Activated CD8-positive, alpha-beta memory T cell treated with anti-CD3 and anti-CD28 coated beads, Interleukin-2, amount 10 ng/mL, durations not matched to agents 7 days and 5 days (primary cell): ENCODE results near the gene PCDHB8. TPM values are rescaled to one million over a fixed set of nuclear protein-coding genes. Genes with fewer than 3 reads are reported as not detected.
"Not testable (repeated sequence)": the region's sequence is repeated elsewhere in the genome, so short reads cannot be mapped to it uniquely, and the experiment has no call there.

Source experiments
- ATAC-seq: fragments of 150-1000 bp; cut with Tn5 transposase; one replicate; pipeline ENCODE4 v1.10.0; 2021; ENCODE audit warnings: moderate library complexity
- CTCF ChIA-PET: fragments of 350-600 bp; sonication (Branson Sonifier 250); formaldehyde crosslinking; loops from one replicate; lab custom pipeline; 2021; ENCODE audit warnings: antibody characterized with exemption; lab: Charles Lee
- DNase-seq: peaks from one replicate; pipeline ENCODE4 v3.0.0-alpha.2; 2020
- H3K27ac Mint-ChIP-seq: one replicate; pipeline ENCODE4 v1.8.0; 2021; ENCODE audit warnings: mild to moderate bottlenecking, mixed read lengths
- H3K27me3 Mint-ChIP-seq: one replicate; pipeline ENCODE4 v1.8.0; 2021; ENCODE audit warnings: mixed read lengths
- H3K36me3 Mint-ChIP-seq: one replicate; pipeline ENCODE4 v1.8.0; 2021; ENCODE audit warnings: mild to moderate bottlenecking, mixed read lengths
- H3K4me1 Mint-ChIP-seq: one replicate; pipeline ENCODE4 v1.8.0; 2021; ENCODE audit warnings: mixed read lengths
- H3K4me3 Mint-ChIP-seq: one replicate; pipeline ENCODE4 v1.8.0; 2021; ENCODE audit warnings: mild to moderate bottlenecking, moderate library complexity, mixed read lengths
- H3K9me3 Mint-ChIP-seq: one replicate; pipeline ENCODE4 v1.8.0; 2022; ENCODE audit warnings: low read depth, mixed read lengths
- total RNA-seq, 2 experiments: library from RNA; stranded (reverse); gene quantifications; one replicate each; pipeline ENCODE4 v1.2.3, GENCODE V29; 2021

Gene PCDHB8
- not detected for total RNA-seq

DNA sequence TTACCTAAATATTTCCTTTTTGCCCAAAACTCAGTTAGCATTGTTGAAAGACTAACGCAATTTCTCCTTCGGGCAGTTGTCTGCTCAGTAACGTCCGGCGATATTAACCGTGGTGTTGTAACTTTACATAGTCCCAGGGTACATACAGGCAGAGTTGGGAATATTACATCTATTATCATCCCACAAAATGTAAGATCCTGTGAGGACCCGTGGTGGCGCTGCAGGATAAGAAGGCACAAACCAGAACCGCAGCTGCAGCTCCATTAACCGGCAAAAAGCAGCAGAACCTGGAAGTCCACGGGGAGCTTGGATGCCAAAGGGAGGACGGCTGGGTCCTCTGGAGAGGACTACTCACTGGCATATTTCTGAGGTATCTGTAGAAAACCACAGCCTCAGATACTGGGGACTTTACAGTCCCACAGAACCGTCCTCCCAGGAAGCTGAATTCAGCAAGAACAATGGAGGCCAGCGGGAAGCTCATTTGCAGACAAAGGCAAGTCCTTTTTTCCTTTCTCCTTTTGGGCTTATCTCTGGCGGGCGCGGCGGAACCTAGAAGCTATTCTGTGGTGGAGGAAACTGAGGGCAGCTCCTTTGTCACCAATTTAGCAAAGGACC lies at the start of gene PCDHB8:
PCDHB8 (plus strand) TSS at position 214 of the 615 bp plus-strand sequence; CDS start at position 459, 245 bp downstream.
- CTCF ChIA-PET = interaction anchor here (0.8 to 1.1 kb wide), 3 partner anchors 189 to 336 kb away, joined by 3 read pairs; no protein-coding TSS in a partner anchor
- H3K27me3 Mint-ChIP-seq = peaks cover 11% of the 10 kb centered on the region
- not testable (repeated sequence) for H3K4me1 Mint-ChIP-seq, H3K4me3 Mint-ChIP-seq, ATAC-seq, H3K36me3 Mint-ChIP-seq, H3K9me3 Mint-ChIP-seq, H3K27ac Mint-ChIP-seq, DNase-seq

DNA sequence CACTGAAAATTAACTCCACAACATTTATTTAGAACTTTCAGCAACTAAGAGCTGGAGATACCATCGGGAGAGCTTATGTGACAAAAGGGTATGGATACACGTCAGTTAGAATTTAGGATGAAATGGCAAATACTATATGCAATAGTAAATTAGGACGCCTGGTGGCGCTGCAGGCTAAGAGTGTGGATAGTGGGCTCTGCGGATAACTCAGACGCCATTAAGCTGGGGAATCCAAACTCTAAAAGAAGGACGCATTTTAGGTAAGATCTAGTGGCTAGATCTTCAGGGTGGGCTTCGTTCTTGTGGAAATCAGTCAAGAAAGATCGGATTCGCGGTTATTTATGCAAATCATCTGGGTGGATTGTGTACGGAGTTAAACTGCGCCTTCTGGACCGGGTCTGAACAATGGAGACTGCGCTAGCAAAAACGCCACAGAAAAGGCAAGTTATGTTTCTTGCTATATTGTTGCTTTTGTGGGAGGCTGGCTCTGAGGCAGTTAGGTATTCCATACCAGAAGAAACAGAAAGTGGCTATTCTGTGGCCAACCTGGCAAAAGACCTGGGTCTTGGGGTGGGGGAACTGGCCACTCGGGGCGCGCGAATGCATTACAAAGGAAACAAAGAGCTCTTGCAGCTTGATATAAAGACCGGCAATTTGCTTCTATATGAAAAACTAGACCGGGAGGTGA lies 42.4 kb upstream of the PCDHB8 start, which contains the start of gene PCDHB5:
PCDHB5 (plus strand) TSS at position 177 of the 688 bp plus-strand sequence; CDS start at position 406, 229 bp downstream.
- peaks cover 11% of the 10 kb centered on the region for H3K9me3 Mint-ChIP-seq
- peaks cover 2% of the 10 kb centered on the region for H3K4me1 Mint-ChIP-seq
- H3K27me3 Mint-ChIP-seq = no peaks in the 10 kb centered on the region
- H3K27ac Mint-ChIP-seq = no peak within 1 kb of the TSS
- DNase-seq = no peak
- no peak for ATAC-seq
- H3K4me3 Mint-ChIP-seq = no peak within 1 kb of the TSS
- peaks cover 4% of the 10 kb centered on the region for H3K36me3 Mint-ChIP-seq
- CTCF ChIA-PET = no interaction called here

DNA sequence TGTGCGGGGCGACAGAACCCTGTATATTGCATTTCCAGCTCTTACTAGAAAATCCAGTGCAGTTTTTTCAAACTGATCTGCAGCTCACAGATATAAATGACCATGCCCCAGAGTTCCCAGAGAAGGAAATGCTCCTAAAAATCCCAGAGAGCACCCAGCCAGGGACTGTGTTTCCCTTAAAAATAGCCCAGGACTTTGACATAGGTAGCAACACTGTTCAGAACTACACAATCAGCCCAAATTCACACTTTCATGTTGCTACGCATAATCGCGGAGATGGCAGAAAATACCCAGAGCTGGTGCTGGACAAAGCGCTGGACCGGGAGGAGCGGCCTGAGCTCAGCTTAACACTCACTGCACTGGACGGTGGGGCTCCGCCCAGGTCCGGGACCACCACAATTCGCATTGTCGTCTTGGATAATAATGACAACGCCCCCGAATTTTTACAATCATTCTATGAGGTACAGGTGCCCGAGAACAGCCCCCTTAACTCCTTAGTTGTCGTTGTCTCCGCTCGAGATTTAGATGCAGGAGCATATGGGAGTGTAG lies 41.8 kb upstream of the PCDHB8 start:
- Mint-ChIP-seq H3K27ac (no peak overlapping the region), H3K27me3 (no peaks in the 10 kb centered on the region), H3K4me3 (no peak overlapping the region), H3K36me3 (peaks cover 4% of the 10 kb centered on the region), H3K9me3 (peaks cover 11% of the 10 kb centered on the region), H3K4me1 (peaks cover 2% of the 10 kb centered on the region)
- DNase-seq (no peak), ATAC-seq (no peak)
- CTCF ChIA-PET = no interaction called here

- DNase-seq, H3K4me3 Mint-ChIP-seq, H3K27me3 Mint-ChIP-seq, H3K27ac Mint-ChIP-seq, H3K36me3 Mint-ChIP-seq, CTCF ChIA-PET, H3K4me1 Mint-ChIP-seq, H3K9me3 Mint-ChIP-seq, ATAC-seq: not testable (repeated sequence)
These were observed 40.2 kb upstream of the PCDHB8 start for GRCh38 chr5:141137346-141137745.

GRCh38 chr5:141149812-141150211 lies 27.8 kb upstream of the PCDHB8 start, which contains the start of gene PCDHB6:
Gene PCDHB6 (plus strand): TSS chr5:141150057. CDS start chr5:141150258, 201 bp downstream.
- CTCF ChIA-PET = no interaction called here
- DNase-seq = no peak
- H3K4me3 Mint-ChIP-seq = no peak within 1 kb of the TSS

GRCh38 chr5:141150224-141150992 lies 27.2 kb upstream of the PCDHB8 start:
- Mint-ChIP-seq H3K27ac (no peak overlapping the region), H3K4me3 (no peak overlapping the region), H3K9me3 (peaks cover 8% of the 10 kb centered on the region), H3K4me1 (no peaks in the 10 kb centered on the region), H3K27me3 (no peaks in the 10 kb centered on the region), H3K36me3 (peaks cover 6% of the 10 kb centered on the region)
- ATAC-seq (no peak), DNase-seq (no peak)
- CTCF ChIA-PET = no interaction called here

More at GRCh38 chr5:141149812-141150211, 27.8 kb upstream of the PCDHB8 start, which contains the start of gene PCDHB6:
- peaks cover 6% of the 10 kb centered on the region for H3K36me3 Mint-ChIP-seq
- H3K27me3 Mint-ChIP-seq = no peaks in the 10 kb centered on the region
- peaks cover 8% of the 10 kb centered on the region for H3K9me3 Mint-ChIP-seq
- H3K4me1 Mint-ChIP-seq = no peaks in the 10 kb centered on the region
- ATAC-seq = no peak
- H3K27ac Mint-ChIP-seq = no peak within 1 kb of the TSS

- no peak for ATAC-seq
These were observed 26.6 kb upstream of the PCDHB8 start for GRCh38 chr5:141150993-141151325.

GRCh38 chr5:141151632-141152031 lies 26.0 kb upstream of the PCDHB8 start:
- H3K27me3 Mint-ChIP-seq, H3K27ac Mint-ChIP-seq, ATAC-seq, H3K9me3 Mint-ChIP-seq, H3K4me3 Mint-ChIP-seq, H3K36me3 Mint-ChIP-seq, H3K4me1 Mint-ChIP-seq, DNase-seq, CTCF ChIA-PET: not testable (repeated sequence)

More at GRCh38 chr5:141150993-141151325, 26.6 kb upstream of the PCDHB8 start:
- CTCF ChIA-PET = no interaction called here
- Mint-ChIP-seq H3K27ac (no peak overlapping the region), H3K4me1 (no peaks in the 10 kb centered on the region), H3K9me3 (peaks cover 8% of the 10 kb centered on the region), H3K27me3 (no peaks in the 10 kb centered on the region), H3K4me3 (no peak overlapping the region), H3K36me3 (peaks cover 6% of the 10 kb centered on the region)
- DNase-seq = no peak

GRCh38 chr5:141152096-141152495 lies 25.5 kb upstream of the PCDHB8 start:
- H3K4me3 Mint-ChIP-seq, CTCF ChIA-PET, H3K4me1 Mint-ChIP-seq, H3K36me3 Mint-ChIP-seq, ATAC-seq, H3K27me3 Mint-ChIP-seq, H3K27ac Mint-ChIP-seq, DNase-seq: not testable (repeated sequence)
- peaks cover 11% of the 10 kb centered on the region for H3K9me3 Mint-ChIP-seq

DNA sequence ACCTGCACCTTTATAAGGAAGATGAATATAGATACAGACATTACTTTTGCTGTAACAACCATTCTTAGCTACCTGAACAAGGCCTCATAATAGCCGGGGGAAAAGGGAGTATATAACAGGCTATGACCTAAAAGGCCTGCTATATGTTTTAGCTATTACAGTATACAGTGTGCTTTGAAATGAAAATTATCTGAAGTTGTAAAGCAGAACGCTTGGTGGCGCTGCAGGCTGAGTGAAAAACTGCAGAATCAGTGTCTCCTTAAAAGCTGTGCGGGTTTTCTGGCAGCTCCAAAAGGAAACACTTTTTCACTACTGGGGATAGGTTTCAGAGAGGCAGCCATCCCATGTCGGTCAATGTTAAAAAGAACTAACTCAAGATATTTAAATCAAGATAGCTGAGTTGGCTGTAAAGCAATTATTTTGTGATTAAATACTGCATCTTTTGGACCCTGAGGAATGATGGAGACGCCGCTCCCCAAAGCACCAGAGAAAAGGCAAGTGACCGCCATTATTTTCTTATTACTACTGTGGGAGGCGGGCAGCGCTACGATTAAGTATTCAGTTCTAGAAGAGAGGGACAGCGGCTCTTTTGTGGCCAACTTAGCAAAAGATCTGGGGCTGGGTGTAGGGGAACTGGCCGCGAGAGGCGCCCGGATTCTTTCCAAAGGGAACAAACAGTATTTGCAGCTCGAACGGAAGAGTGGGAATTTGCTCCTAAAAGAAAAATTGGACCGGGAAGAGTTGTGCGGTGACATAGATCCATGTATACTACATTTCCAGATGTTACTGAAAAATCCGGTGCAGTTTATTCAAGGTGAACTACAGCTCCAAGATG lies 21.8 kb upstream of the PCDHB8 start:
- CTCF ChIA-PET = no interaction called here
- H3K36me3 Mint-ChIP-seq = peaks cover 6% of the 10 kb centered on the region
- peaks cover 12% of the 10 kb centered on the region for H3K9me3 Mint-ChIP-seq
- H3K4me3 Mint-ChIP-seq = no peak overlapping the region
- H3K27me3 Mint-ChIP-seq = no peaks in the 10 kb centered on the region
- H3K4me1 Mint-ChIP-seq = no peaks in the 10 kb centered on the region
- DNase-seq (no peak), ATAC-seq (no peak)
- H3K27ac Mint-ChIP-seq = no peak overlapping the region

- H3K4me3 Mint-ChIP-seq, ATAC-seq, CTCF ChIA-PET, H3K36me3 Mint-ChIP-seq, DNase-seq, H3K27me3 Mint-ChIP-seq, H3K4me1 Mint-ChIP-seq, H3K9me3 Mint-ChIP-seq, H3K27ac Mint-ChIP-seq: not testable (repeated sequence)
These were observed 20.2 kb upstream of the PCDHB8 start for GRCh38 chr5:141157356-141157755.

DNA sequence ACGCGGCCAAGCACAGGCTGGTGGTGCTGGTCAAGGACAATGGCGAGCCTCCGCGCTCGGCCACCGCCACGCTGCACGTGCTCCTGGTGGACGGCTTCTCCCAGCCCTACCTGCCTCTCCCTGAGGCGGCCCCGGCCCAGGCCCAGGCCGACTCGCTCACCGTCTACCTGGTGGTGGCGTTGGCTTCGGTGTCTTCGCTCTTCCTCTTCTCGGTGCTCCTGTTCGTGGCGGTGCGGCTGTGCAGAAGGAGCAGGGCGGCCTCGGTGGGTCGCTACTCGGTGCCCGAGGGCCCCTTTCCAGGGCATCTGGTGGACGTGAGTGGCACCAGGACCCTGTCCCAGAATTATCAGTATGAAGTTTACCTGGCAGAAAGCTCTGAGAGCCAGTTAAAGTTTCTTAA lies 19.7 kb upstream of the PCDHB8 start:
- CTCF ChIA-PET, H3K27me3 Mint-ChIP-seq, H3K4me3 Mint-ChIP-seq, H3K9me3 Mint-ChIP-seq, H3K36me3 Mint-ChIP-seq, H3K4me1 Mint-ChIP-seq, H3K27ac Mint-ChIP-seq, ATAC-seq, DNase-seq: not testable (repeated sequence)
